ENCODE data around the gene STIM1. TPM values are rescaled to one million over a fixed set of nuclear protein-coding genes. Genes with fewer than 3 reads are reported as not detected.
"Not testable (repeated sequence)": the region's sequence is repeated elsewhere in the genome, so short reads cannot be mapped to it uniquely, and the experiment has no call there.

The STIM1 gene
- total RNA-seq, 2 donors from 2014 or later, result 64.7 to 65.4 TPM

GRCh38 chr11:4025967-4026324 is 170.5 kb downstream of the STIM1 start:
- DNase-seq (no peak), ATAC-seq (no peak)
- intact Hi-C loops (cut with DNase I, micrococcal nuclease), result no loop called here

DNA sequence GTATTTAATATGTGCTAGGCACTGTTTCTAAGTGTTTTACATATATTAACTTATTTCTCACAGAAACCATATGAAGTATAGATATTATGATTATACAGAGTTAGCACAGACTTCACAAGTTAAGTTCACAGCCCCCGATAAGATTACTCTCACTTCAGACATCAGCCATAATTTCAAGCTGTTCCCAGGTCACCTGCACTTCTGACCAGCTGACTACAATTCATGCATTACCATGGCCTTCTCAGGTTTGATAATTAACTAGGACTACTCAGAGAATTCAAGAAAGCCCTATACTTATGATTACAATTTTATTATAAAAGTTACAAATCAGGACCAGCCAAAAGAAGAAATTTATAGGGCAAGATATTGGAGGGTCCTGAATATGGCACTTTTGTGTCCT is 170.9 kb downstream of the STIM1 start:
- no peak for DNase-seq
- intact Hi-C loops (cut with DNase I, micrococcal nuclease), result no loop called here
- no peak for ATAC-seq

DNA sequence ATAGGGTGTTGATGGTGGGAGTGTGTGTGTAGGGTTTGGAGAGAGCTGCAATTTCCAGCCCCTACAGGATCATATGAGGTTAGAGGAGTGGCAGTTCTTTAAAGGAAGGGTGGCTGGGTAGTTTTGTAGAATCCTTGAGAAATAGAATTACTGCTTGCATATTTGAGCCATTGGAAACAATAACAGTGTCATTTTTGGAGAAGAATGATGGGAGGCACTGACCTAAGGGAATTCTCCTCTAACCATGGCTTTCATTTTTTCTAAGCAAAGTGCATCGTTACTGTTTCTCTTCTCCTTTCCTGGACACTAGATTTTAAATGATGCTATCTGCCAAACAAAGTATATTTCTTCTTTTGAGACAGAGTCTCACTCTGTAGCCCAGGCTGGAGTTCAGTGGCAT is 172.3 kb downstream of the STIM1 start:
- no peak for DNase-seq
- intact Hi-C loops (cut with DNase I, micrococcal nuclease), result no loop called here
- no peak for ATAC-seq

DNA sequence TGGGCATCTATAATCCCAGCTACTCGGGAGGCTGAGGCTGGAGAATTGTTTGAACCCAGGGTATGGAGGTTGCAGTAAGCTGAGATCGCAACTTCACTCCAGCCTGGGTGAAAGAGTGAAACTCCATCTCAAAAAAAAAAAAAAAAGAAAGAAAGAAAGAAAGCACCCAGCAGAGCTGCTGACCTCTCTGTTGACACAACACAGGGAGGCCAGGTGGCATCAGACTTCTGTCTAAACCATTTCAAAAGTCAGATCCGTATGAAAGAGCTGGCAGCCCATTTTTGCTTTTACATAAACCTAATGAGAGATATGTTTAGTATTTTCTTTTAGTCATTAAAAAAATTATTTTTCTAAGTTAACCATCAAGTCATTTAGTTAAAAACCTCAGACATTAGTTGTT is 174.7 kb downstream of the STIM1 start:
- no peak for DNase-seq
- no peak for ATAC-seq
- intact Hi-C loops (cut with DNase I, micrococcal nuclease), result no loop called here

DNA sequence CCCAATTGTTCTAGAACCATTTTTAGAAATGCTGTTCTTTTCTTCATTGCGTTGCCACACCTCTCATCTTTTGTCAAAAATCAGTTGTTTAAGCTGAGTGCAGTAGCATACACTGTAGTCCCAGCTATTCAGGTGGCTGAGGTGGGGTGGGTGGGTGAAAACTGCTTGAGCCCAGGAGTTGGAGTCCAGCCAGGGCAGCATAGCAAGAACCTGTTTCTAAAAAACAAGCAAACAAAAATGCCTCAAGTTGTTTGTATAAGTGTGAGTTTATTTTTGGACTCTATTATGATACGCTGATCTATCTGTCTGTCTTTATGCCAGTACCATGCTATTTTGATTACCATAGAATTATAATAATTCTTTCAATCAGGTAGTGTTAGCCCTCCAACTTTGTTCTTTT is 176.6 kb downstream of the STIM1 start:
- no peak for ATAC-seq
- no peak for DNase-seq

GRCh38 chr11:4035985-4036384 is 180.5 kb downstream of the STIM1 start:
- ATAC-seq (no peak), DNase-seq (no peak)
- intact Hi-C loops (cut with DNase I, micrococcal nuclease), result no loop called here

More for the DNA sequence above, 176.6 kb downstream of the STIM1 start:
- intact Hi-C loops (cut with DNase I, micrococcal nuclease), result no loop called here

DNA sequence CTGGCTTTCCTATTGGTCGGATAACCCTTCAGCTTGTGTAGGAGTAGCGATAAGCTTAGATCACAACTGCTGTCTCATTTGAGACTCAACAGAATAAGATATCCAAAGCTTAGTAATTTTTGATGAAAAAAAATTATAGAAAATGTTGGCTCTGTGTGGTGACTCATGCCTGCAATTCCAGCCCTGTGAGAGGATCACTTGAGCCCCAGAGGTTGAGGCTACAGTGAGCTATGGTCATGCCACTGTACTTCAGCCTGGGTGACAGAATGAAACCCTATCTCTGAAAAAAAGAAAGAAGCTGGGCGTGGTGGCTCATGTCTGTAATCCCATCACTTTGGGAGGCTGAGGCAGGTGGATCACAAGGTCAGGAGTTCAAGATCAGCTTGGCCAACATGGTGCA is 183.5 kb downstream of the STIM1 start:
- intact Hi-C loops (cut with DNase I, micrococcal nuclease), result no loop called here
- ATAC-seq (no peak), DNase-seq (no peak)

GRCh38 chr11:4040461-4040860 is 185.0 kb downstream of the STIM1 start:
- no peak for ATAC-seq
- no peak for DNase-seq

GRCh38 chr11:4041731-4042391 is 186.4 kb downstream of the STIM1 start:
- intact Hi-C loops (cut with DNase I, micrococcal nuclease), result no loop called here
- ATAC-seq (no peak), DNase-seq (no peak)

More at GRCh38 chr11:4040461-4040860, 185.0 kb downstream of the STIM1 start:
- intact Hi-C loops (cut with DNase I, micrococcal nuclease), result no loop called here

DNA sequence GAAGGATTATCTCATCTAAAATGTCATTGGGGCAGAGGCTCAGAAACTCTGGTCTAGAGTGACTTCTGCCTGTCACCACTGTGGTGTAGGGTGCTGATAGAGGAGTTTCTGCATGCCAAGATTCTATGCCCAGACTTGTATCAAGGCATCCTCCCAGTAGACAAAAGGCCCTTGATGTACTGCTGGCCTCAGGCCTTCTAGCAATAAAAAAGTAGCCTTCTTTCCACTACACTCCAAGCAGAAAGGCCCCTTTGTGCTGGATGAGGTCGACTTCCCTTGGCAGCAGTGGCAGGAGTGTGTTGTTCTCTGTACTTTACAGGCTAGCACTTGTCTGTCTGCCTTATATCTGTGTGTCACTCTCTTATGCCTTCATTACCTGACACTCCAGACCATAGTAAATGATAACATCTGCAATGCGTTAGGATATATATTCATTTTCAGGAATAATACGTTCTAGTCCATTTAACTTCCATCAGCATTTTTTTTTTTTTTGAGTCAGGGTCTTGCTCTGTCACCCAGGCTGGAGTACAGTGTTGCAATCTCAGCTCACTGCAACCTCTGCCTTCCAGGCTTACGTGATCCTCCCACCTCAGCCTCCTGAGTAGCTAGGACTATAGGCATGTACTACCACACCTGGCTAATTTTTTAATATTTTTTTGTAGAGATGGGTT is 189.6 kb downstream of the STIM1 start:
- intact Hi-C loops (cut with DNase I, micrococcal nuclease), result no loop called here
- ATAC-seq (peak; percentile 26), DNase-seq (no peak)

GRCh38 chr11:4048340-4048739 is 192.9 kb downstream of the STIM1 start:
- no peak for ATAC-seq
- no peak for DNase-seq
- intact Hi-C loops (cut with DNase I, micrococcal nuclease), result no loop called here

DNA sequence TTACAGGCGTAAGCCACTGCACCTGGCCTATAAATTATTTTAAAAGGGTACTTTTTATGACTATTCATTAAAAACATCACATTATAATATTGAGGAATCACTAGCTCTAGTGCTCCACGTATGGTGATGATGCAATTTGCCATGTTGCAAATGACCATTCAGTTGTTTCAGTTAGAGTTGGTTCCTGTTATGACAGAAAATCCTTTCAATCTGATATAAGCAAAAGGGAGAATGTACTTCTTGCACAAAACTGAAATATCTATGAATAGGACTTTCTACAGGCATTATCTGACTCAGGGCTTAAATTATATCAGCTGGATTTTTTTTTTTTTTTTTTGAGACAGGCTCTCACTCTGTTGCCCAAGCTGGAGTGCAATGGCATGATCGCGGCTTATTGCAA is 193.5 kb downstream of the STIM1 start:
- ATAC-seq (no peak), DNase-seq (no peak)
- intact Hi-C loops (cut with DNase I, micrococcal nuclease), result no loop called here

- ATAC-seq, result no peak
- DNase-seq, result no peak
- intact Hi-C loops (cut with DNase I, micrococcal nuclease), result no loop called here
These were observed 194.7 kb downstream of the STIM1 start for GRCh38 chr11:4050138-4050537.

DNA sequence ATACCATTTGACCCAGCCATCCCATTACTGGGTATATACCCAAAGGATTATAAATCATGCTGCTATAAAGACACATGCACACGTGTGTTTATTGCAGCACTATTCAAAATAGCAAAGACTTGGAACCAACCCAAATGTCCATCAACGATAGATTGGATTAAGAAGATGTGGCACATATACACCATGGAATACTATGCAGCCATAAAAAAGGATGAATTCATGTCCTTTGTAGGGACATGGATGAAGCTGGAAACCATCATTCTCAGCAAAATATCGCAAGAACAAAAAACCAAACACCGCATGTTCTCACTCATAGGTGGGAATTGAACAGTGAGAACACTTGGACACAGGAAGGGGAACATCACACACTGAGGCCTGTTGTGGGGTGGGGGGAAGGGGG is 197.7 kb downstream of the STIM1 start:
- intact Hi-C loops (cut with DNase I, micrococcal nuclease); ATAC-seq; DNase-seq: not testable (repeated sequence)

- ATAC-seq, result no peak
- intact Hi-C loops (cut with DNase I, micrococcal nuclease), result no loop called here
- DNase-seq, result no peak
These were observed 199.2 kb downstream of the STIM1 start for GRCh38 chr11:4054643-4055042.

DNA sequence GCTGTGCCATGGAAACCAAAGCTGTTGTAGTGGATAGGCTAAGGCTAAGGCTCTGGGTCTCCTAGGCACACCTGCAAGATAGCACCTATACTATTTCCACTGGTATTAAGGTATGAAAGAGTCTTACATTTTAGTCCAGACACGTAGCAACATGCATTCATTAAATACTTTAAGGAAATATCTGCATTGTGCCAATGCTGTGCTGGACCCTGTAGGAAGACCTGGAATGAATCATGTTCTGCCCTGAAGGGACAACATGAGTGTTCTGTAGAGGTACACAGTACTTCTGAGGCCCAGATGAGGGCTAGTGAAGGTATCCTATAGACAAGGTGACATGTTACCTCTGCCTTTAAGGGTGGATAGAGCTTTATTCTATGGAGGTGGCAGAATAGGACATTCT is 204.0 kb downstream of the STIM1 start:
- intact Hi-C loops (cut with DNase I, micrococcal nuclease), result no loop called here
- no peak for ATAC-seq
- DNase-seq, result no peak

DNA sequence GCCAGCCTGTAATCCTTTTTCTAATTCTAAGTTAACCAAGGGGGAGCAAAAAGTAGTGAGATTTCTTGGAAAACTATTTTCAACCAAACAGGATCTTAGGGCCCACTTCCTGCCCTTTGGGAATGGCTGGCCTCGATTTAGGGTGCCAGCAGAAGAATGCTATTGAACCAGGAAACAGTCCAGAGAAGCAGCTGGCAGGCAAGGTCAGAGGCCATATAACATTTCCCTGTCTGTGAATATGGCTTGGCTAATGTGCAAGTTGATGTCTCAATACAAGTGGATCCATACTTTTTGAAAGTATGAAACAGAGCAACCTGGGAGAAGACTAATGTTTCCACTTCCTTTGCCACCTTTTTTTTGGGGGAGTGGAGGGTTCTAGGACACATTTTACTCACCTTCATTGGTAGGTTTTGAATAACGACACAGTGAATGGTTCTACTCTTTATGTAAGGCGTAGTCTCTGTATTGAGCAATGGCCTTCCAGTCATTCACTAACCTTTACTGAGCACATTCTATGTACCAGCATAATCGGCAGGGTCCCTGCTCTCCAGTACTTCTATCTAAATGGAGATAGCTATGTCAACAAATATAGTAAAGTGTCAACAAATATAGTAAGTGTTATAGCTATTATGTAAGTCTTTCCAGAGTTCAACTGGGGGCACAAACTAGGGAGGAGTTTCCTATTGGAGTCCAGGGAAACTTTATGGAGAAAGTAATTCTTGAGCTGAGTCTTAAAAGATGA is 204.9 kb downstream of the STIM1 start:
- ATAC-seq (peak; percentile 89), DNase-seq (peak; percentile 30 to 63)

DNA sequence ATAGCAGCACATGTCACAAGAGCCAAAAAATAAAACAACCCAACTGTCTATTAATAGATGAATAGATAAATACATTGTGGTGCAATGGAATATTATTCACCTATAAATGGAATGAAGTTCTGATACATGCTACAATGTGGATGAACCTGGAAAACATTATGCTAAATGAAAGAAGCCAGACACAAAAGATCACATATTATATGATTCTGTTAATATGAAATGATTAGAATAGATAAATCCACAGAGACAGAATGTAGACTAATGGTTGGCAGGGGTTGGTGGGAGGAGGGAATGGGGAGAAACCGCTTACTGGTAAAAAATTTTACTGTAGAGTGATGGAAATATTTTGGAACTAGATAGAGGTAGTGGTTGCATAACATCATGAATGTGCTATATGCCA is 206.2 kb downstream of the STIM1 start:
- DNase-seq, result no peak
- intact Hi-C loops (cut with DNase I, micrococcal nuclease), result loop anchor here in 1 of 2 donors (10.0 kb wide), 1 partner anchor 207 kb away; the partner anchor contains the start of gene STIM1
- no peak for ATAC-seq

More for the DNA sequence above, 204.9 kb downstream of the STIM1 start:
- intact Hi-C loops (cut with DNase I, micrococcal nuclease), result loop anchor here in 1 of 2 donors (10.0 kb wide), 1 partner anchor 206 kb away; the partner anchor contains the start of gene STIM1

GRCh38 chr11:4063348-4063747 is 207.9 kb downstream of the STIM1 start:
- DNase-seq, result no peak
- ATAC-seq, result peak; percentile 17
- intact Hi-C loops (cut with DNase I, micrococcal nuclease), result loop anchor here in 1 of 2 donors (10.0 kb wide), 1 partner anchor 209 kb away; the partner anchor contains the start of gene STIM1

Measured in left colon (tissue), 2 donors.